Skin of body (tissue), 2 donors: ENCODE measurements around the gene ADTRP. TPM values are rescaled to one million over a fixed set of nuclear protein-coding genes. Genes with fewer than 3 reads are reported as not detected.
A peak's percentile ranks its signal among the peaks of the same experiment; 100 is the strongest.

Experiments used
- DNase-seq: peaks from one replicate; lab custom pipeline; 2025; lab: John Stamatoyannopoulos, UW
- total RNA-seq: library from RNA; depleted of rRNA; stranded (reverse); fragments of >200 nt; gene quantifications from one replicate; pipeline ENCODE4 v1.2.3, GENCODE V29; 2014

Gene ADTRP
- total RNA-seq, 1 donor from 2014 or later: 14.0 TPM

DNA sequence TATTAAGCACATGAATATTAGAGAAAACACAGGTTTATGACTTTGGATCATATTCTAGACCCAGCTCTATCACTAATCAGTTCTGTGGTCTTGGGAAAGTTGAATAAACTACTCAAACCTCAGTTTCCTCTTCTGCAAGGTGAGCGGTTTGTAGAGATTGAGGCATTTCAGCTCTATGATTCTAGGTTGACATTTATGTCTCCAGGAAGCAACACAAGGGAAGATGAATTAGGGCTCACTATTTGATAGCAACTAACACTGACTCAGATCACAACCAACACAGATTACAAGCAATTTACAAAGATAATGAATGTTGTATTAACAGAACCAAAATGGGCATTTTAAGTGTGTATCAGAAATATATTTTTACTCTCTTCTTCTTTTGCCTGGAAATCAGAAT, 21.9 kb downstream of the ADTRP start:
- no peak for DNase-seq

DNA sequence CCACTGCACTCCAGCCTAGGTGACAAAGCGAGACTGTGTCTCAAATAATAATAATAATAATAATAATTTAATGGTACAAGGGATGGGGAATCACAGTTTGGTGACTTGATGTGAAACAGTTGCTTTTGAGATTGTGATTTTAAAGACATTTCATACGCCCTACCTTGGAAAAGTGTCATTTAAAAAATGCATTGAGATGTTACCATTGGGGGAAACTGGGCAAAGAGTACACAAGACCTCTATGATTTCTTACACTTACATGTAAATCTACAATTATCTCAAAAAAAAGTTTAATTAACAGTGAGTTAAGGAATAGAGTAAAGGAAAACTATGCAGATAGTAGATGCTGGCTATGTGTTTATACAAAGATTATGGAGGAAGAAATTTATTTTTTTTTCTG, 22.3 kb downstream of the ADTRP start:
- no peak for DNase-seq

- DNase-seq: no peak
These were observed 22.9 kb downstream of the ADTRP start for GRCh38 chr6:11755725-11756124.

DNA sequence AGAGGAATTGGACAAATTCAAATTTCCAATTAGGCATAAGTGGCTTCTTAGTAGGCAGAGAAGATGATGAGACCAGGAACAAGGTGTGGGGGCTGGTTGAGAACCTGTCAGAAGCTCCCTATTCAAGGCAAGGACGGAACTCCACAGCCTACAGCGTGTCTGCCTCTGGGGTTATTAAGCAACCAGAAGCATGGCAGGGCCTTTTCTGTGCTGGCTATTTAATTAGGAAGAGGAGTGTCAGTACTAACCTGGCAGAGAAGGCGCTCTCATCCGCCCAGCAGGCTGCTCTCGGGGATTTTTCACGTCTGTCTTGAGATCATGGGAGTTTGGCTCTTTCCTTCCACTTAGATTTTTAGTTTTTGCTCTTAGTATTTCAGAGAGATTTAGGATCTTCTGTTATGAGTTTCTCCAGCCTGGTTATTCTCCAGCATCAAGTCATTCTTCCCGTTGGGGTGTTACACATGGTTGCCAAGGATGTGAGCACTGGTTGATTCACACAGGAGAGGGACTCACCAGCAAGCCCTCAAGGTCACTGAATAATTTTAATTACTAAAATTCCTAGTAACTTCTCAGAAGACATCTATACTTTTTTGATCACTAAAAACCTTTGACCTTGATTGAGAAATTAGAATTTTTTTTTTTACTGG, 23.9 kb downstream of the ADTRP start:
- no peak for DNase-seq

GRCh38 chr6:11753798-11754197, 24.8 kb downstream of the ADTRP start:
- DNase-seq: no peak

DNA sequence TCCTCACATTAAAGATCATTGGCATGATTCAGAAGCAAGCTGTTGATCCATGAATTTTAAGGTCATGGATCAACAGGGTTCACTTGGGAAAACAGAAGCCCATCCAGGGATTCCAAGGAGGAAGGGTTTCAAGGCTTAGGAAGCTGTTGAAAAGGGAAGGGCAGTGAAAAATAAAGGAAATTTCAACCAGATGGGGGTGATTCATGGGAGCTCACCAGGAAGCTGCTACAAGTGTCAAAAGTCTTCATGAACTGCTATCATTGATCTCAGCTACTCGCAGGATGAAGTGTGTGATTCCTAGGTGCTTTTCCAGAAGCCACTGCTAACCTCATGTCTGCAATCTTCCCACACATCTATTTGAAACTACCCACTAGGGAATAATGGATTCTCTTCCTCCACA, 26.2 kb downstream of the ADTRP start:
- DNase-seq: no peak

GRCh38 chr6:11750682-11751081, 27.9 kb downstream of the ADTRP start:
- no peak for DNase-seq

DNA sequence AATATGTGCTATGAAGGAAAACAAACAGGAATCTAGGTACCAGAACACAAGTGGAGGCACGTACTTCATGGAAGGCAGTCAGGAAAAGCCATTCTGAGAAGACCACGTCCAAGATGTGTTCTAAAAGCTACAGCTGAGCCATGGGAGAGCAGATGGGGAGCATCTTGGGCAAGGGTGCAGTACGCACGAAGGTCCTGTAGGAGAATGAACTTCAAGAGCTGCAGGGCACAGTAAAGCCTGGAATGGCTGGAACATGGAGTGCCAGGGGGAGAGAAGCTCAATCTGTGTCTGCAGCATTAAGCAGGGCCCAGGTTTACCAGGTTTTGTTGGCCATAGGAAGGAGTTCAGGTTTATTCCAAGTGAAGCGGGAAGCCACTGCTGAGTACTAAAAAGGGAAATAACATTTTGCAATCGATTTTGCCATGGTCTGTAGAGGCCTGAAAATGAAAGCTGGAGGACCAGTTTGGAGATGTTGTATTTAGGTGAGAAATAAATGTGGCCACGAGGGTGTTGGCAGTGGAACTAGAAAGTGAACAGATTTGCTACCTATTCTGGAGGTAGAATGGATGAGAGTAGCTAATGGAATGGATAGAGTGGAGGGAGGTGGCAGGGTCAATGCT, 29.9 kb downstream of the ADTRP start:
- no peak for DNase-seq

- DNase-seq: no peak
These were observed 31.6 kb downstream of the ADTRP start for GRCh38 chr6:11747021-11747420.

DNA sequence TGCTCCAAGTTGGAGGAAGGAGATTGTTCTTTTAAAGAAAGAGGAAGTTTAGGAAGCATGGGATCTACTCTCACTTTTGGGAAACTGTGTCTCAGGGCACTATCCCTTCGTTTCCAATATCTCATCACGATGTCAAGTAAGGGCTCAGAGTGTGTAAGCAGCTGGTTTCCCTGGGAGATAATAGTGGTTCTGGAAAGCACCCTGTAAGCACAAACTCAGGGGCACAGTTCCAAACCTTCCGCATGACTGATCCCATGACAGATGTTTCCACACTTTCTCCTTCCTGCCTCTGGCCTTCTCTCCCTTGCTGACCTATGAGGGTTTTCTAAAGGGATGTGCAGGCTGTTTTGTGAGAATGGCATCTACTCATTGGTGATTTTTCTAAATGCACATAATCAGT, 33.9 kb downstream of the ADTRP start:
- peak; percentile 83 for DNase-seq

- no peak for DNase-seq
These were observed 34.5 kb downstream of the ADTRP start for GRCh38 chr6:11744101-11744500.

DNA sequence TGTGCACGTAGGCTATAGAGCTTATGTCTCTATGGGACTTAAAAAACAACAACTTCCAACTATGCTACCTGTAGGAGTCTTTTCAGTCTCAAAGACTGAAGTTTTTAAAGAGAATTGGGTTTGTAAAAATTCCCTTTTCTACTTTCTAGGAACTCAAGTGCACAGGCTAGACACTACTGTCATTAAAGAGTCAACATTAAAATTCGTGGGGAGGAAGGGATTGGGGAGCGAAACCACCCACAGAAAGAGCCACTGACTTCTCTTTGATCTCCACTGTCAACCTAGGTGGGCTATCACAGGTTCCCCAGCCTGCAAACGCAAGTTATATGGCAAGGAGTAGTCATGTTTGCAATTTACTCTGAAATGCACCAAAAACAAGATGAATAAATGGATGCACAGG, 37.7 kb downstream of the ADTRP start:
- DNase-seq: no peak

- peak; percentile 74 for DNase-seq
These were observed 39.8 kb downstream of the ADTRP start for GRCh38 chr6:11738661-11739375.

- DNase-seq: no peak
These were observed 40.4 kb downstream of the ADTRP start for GRCh38 chr6:11738234-11738633.

DNA sequence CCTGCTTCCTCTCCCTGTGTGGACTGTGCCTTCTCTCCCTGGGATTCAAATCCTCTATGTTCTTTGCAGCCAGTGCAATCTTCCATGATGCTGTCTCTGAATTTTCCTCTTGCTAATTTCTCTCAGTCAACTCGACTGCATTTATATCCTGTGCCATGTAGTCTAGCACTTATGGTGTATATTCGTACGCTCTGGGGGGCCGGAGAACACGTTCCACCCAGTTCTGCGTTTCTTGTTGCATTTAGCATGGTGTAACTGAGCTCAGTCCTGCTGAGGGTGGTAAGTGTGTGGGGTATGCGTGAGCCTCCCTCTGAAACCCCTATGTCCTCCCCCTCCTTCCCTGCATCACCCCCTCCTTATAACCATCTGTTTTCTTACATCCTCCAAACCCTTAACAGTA, 42.0 kb downstream of the ADTRP start:
- peak; percentile 55 for DNase-seq

- no peak for DNase-seq
These were observed 43.6 kb downstream of the ADTRP start for GRCh38 chr6:11734861-11735613.

GRCh38 chr6:11732036-11732631, 46.5 kb downstream of the ADTRP start:
- DNase-seq: no peak

GRCh38 chr6:11731423-11731822, 47.2 kb downstream of the ADTRP start:
- DNase-seq: no peak

- no peak for DNase-seq
These were observed 48.0 kb downstream of the ADTRP start for GRCh38 chr6:11730641-11731040.

- DNase-seq: no peak
These were observed 49.5 kb downstream of the ADTRP start for GRCh38 chr6:11729076-11729475.
